IMR-90 (cell line): ENCODE results near the gene VAV3. TPM values are rescaled to one million over a fixed set of nuclear protein-coding genes. Genes with fewer than 3 reads are reported as not detected.

ENCODE experiments used
- ATAC-seq: fragments of 200-7000 bp; cut with Tn5 transposase; 2 replicates; pipeline ENCODE4 v1.9.1; 2020; ENCODE audit warnings: low read depth, mild to moderate bottlenecking, moderate library complexity
- BruUV-seq: library from RNA; stranded (reverse); fragments of 400-500 nt; replicated peaks from 2 replicates; lab custom pipeline; 2021; lab: Mats Ljungman, UMichigan
- CTCF ChIA-PET: fragments of 300-600 bp; formaldehyde crosslinking; extraction: SDS; loops from one replicate; lab custom pipeline; 2021; ENCODE audit warnings: antibody characterized with exemption; lab: Yijun Ruan, JAX
- POLR2A ChIA-PET: fragments of 300-600 bp; sonication (Branson Sonifier 250); formaldehyde crosslinking; loops from one replicate; lab custom pipeline; 2022; ENCODE audit warnings: antibody characterized with exemption; ENCODE audit not compliant: unreplicated experiment; lab: Charles Lee
- DNase-seq: peaks from one replicate; pipeline ENCODE4 v3.0.0; 2013
- H2AFZ ChIP-seq: replicated peaks from 2 replicates; pipeline ENCODE3; 2013; ENCODE audit warnings: low read length, mild to moderate bottlenecking; ENCODE audit not compliant: poor library complexity
- H2AK5ac ChIP-seq: 2 replicates; pipeline ENCODE4 v1.6.1; 2013; ENCODE audit warnings: low read depth, low read length, inconsistent platforms
- H2AK9ac ChIP-seq: replicated peaks from 2 replicates; pipeline ENCODE3; 2013; ENCODE audit warnings: mild to moderate bottlenecking, low read depth, low read length, moderate library complexity; ENCODE audit not compliant: poor library complexity
- H2BK120ac ChIP-seq: 2 replicates; pipeline ENCODE4 v1.6.1; 2013; ENCODE audit warnings: low read depth, low read length, inconsistent platforms
- H2BK15ac ChIP-seq: 3 replicates; pipeline ENCODE4 v1.6.1; 2013; ENCODE audit warnings: low read depth, low read length, inconsistent platforms
- H2BK20ac ChIP-seq: 2 replicates; pipeline ENCODE4 v1.6.1; 2013; ENCODE audit warnings: low read depth, mild to moderate bottlenecking, inconsistent platforms, low read length, moderate library complexity
- H2BK5ac ChIP-seq: 2 replicates; pipeline ENCODE4 v1.6.1; 2013; ENCODE audit warnings: mild to moderate bottlenecking, low read depth, low read length, inconsistent platforms; ENCODE audit not compliant: poor library complexity, severe bottlenecking
- H3K14ac ChIP-seq: replicated peaks from 2 replicates; pipeline ENCODE4 v1.6.1; 2013; ENCODE audit warnings: low read depth, low read length, inconsistent platforms
- H3K18ac ChIP-seq: 2 replicates; pipeline ENCODE4 v1.6.1; 2013; ENCODE audit warnings: low read depth, low read length, control low read depth
- H3K23ac ChIP-seq: 2 replicates; pipeline ENCODE4 v1.6.1; 2013; ENCODE audit warnings: low read depth, low read length, inconsistent platforms
- H3K27ac ChIP-seq: 2 replicates; pipeline ENCODE4 v1.5.1; 2013; ENCODE audit warnings: mild to moderate bottlenecking, control low read depth, low read length; ENCODE audit not compliant: insufficient read depth
- H3K27me3 ChIP-seq: 2 replicates; pipeline ENCODE4 v1.6.1; 2013; ENCODE audit warnings: low read length; ENCODE audit not compliant: control insufficient read depth, insufficient read depth
- H3K36me3 ChIP-seq: 2 replicates; pipeline ENCODE4 v1.6.1; 2013; ENCODE audit warnings: low read length, mixed read lengths; ENCODE audit not compliant: control insufficient read depth, insufficient read depth
- H3K4ac ChIP-seq: 2 replicates; pipeline ENCODE4 v1.6.1; 2013; ENCODE audit warnings: low read depth, low read length, inconsistent platforms
- H3K4me1 ChIP-seq: 2 replicates; pipeline ENCODE4 v1.6.1; 2013; ENCODE audit warnings: low read length, mixed read lengths; ENCODE audit not compliant: control insufficient read depth, insufficient read depth
- H3K4me2 ChIP-seq: 2 replicates; pipeline ENCODE4 v1.6.1; 2013; ENCODE audit warnings: low read depth, mild to moderate bottlenecking, control low read depth, low read length, moderate library complexity
- H3K4me3 ChIP-seq: 2 replicates; pipeline ENCODE4 v1.5.1; 2013; ENCODE audit warnings: low read depth, mild to moderate bottlenecking, control low read depth, low read length, moderate library complexity; ENCODE audit not compliant: insufficient read depth
- H3K56ac ChIP-seq: 2 replicates; pipeline ENCODE4 v1.6.1; 2013; ENCODE audit warnings: low read length, inconsistent platforms; ENCODE audit not compliant: insufficient read depth; ENCODE audit errors: extremely low read depth
- H3K79me1 ChIP-seq, 2 experiments: 2 replicates each; pipeline ENCODE4 v1.6.1; 2013; ENCODE audit warnings: low read length in 2 of 2, inconsistent platforms in 1 of 2, low read depth in 1 of 2
- H3K9ac ChIP-seq: 2 replicates; pipeline ENCODE4 v1.6.1; 2013; ENCODE audit warnings: low read depth, low read length, control low read depth
- H3K9me1 ChIP-seq: 2 replicates; pipeline ENCODE4 v1.6.1; 2013; ENCODE audit warnings: low read length, inconsistent platforms; ENCODE audit not compliant: insufficient read depth
- H3K9me3 ChIP-seq: 2 replicates; pipeline ENCODE4 v1.6.1; 2013; ENCODE audit warnings: low read length; ENCODE audit not compliant: control insufficient read depth, insufficient read depth
- H4K20me1 ChIP-seq: 2 replicates; pipeline ENCODE4 v1.6.1; 2013; ENCODE audit warnings: low read length, inconsistent platforms; ENCODE audit not compliant: insufficient read depth
- H4K5ac ChIP-seq: 2 replicates; pipeline ENCODE4 v1.6.1; 2013; ENCODE audit warnings: mild to moderate bottlenecking, low read depth, low read length, control low read depth
- H4K8ac ChIP-seq, 2 experiments: 2 replicates each; pipeline ENCODE4 v1.6.1; 2013; ENCODE audit warnings: low read depth in 2 of 2, low read length in 2 of 2, control low read depth in 1 of 2, inconsistent platforms in 1 of 2
- H4K91ac ChIP-seq: 2 replicates; pipeline ENCODE4 v1.6.1; 2013; ENCODE audit warnings: low read depth, low read length, inconsistent platforms; ENCODE audit not compliant: insufficient read depth
- BHLHE40 ChIP-seq: fragments of 150-350 bp; IDR thresholded peaks from 2 replicates; pipeline ENCODE4 v1.6.1; 2016; ENCODE audit warnings: mild to moderate bottlenecking, low read depth, low read length
- CEBPB ChIP-seq: IDR thresholded peaks from 2 replicates; pipeline ENCODE4 v1.6.1; 2012; ENCODE audit warnings: low read depth, low read length, improper control_type of control experiment
- CHD1 ChIP-seq: IDR thresholded peaks from 2 replicates; pipeline ENCODE4 v1.6.1; 2012; ENCODE audit warnings: low read depth, low read length, improper control_type of control experiment
- FOS ChIP-seq: fragments of 150-350 bp; IDR thresholded peaks from 2 replicates; pipeline ENCODE4 v1.6.1; 2016; ENCODE audit warnings: low read depth, low read length
- MAFK ChIP-seq: IDR thresholded peaks from 2 replicates; pipeline ENCODE4 v1.6.1; 2012; ENCODE audit warnings: low read depth, low read length, improper control_type of control experiment
- MAZ ChIP-seq: IDR thresholded peaks from 2 replicates; pipeline ENCODE4 v1.6.1; 2012; ENCODE audit warnings: low read depth, mild to moderate bottlenecking, low read length, improper control_type of control experiment, moderate library complexity, borderline replicate concordance
- MXI1 ChIP-seq: IDR thresholded peaks from 2 replicates; pipeline ENCODE4 v1.6.1; 2012; ENCODE audit warnings: low read depth, mild to moderate bottlenecking, low read length, moderate library complexity, borderline replicate concordance
- NFE2L2 ChIP-seq: fragments of 150-350 bp; IDR thresholded peaks from 2 replicates; pipeline ENCODE4 v1.6.1; 2016; ENCODE audit warnings: low read depth, mild to moderate bottlenecking, low read length
- POLR2A ChIP-seq: IDR thresholded peaks from 2 replicates; pipeline ENCODE4 v1.6.1; 2012; ENCODE audit warnings: mild to moderate bottlenecking, low read depth, low read length
- RAD21 ChIP-seq: IDR thresholded peaks from 2 replicates; pipeline ENCODE4 v1.6.1; 2012; ENCODE audit warnings: low read length, improper control_type of control experiment
- RCOR1 ChIP-seq: IDR thresholded peaks from 2 replicates; pipeline ENCODE4 v1.6.1; 2012; ENCODE audit warnings: mild to moderate bottlenecking, low read length, improper control_type of control experiment; ENCODE audit not compliant: insufficient replicate concordance
- RFX5 ChIP-seq: IDR thresholded peaks from 2 replicates; pipeline ENCODE4 v1.8.0; 2012; ENCODE audit warnings: low read depth, mild to moderate bottlenecking, low read length, moderate library complexity
- SMC3 ChIP-seq: fragments of 150-350 bp; IDR thresholded peaks from 2 replicates; pipeline ENCODE4 v1.6.1; 2016; ENCODE audit warnings: low read depth, mild to moderate bottlenecking, antibody characterized with exemption, low read length, moderate library complexity
- WGBS, 2 experiments: methylation state at CpG; one replicate each; pipeline versions ENCODE4 v1.1.5 to v1.1.7; 2013; ENCODE audit warnings: missing lambda C conversion rate in 2 of 2; ENCODE audit not compliant: insufficient read length in 1 of 2; ENCODE audit errors: extremely low coverage in 2 of 2; 5-methylcytosine and 5-hydroxymethylcytosine counted together
- dilution Hi-C: fragments of 300-500 bp; cut with HindIII; formaldehyde crosslinking; loops from one replicate; pipeline ENCODE4 v1.14.3; 2018; ENCODE audit warnings: low sequenced_read_pairs; ENCODE audit not compliant: unreplicated experiment
- in situ Hi-C: fragments of 300-500 bp; cut with MboI; formaldehyde crosslinking; loops from 3 replicates; pipeline ENCODE4 v1.14.3; 2019; ENCODE audit warnings: low sequenced_read_pairs, inconsistent platforms, mixed read lengths
- intact Hi-C: fragments of 100-400 bp; cut with micrococcal nuclease; formaldehyde crosslinking; loops from 2 replicates; pipeline ENCODE4 v1.10.0; 2022
- polyA plus RNA-seq, 3 experiments: library from polyadenylated mRNA; depleted of rRNA; stranded (reverse); fragments of >200 nt; gene quantifications; 2 replicates each; pipeline ENCODE4 v1.2.3, GENCODE V29; 2012; ENCODE audit warnings: low replicate concordance in 1 of 3
- total RNA-seq: library from RNA; depleted of rRNA; stranded (reverse); fragments of >200 nt; gene quantifications from 2 replicates; pipeline ENCODE4 v1.2.3, GENCODE V29; 2012
- TF ChIP-seq, protein P1 (sequence below): conservative IDR thresholded peaks from 2 replicates; pipeline ENCODE4 v1.5.1; 2012; ENCODE audit warnings: mild to moderate bottlenecking, low read depth, low read length, improper control_type of control experiment
- TF ChIP-seq, protein P2 (sequence below): fragments of 150-350 bp; IDR thresholded peaks from 2 replicates; pipeline ENCODE4 v1.6.1; 2017; ENCODE audit warnings: mild to moderate bottlenecking, antibody characterized with exemption, low read length, low read depth
- TF ChIP-seq, protein P3 (sequence below): fragments of 150-350 bp; IDR thresholded peaks from 2 replicates; pipeline ENCODE4 v1.6.1; 2016; ENCODE audit warnings: low read depth, mild to moderate bottlenecking, low read length, moderate library complexity, borderline replicate concordance

The VAV3 gene
- total and polyA plus RNA-seq, 2 of the 4 experiments (the other 2 are of a cell fraction), result 0.12 to 0.18 TPM

DNA sequence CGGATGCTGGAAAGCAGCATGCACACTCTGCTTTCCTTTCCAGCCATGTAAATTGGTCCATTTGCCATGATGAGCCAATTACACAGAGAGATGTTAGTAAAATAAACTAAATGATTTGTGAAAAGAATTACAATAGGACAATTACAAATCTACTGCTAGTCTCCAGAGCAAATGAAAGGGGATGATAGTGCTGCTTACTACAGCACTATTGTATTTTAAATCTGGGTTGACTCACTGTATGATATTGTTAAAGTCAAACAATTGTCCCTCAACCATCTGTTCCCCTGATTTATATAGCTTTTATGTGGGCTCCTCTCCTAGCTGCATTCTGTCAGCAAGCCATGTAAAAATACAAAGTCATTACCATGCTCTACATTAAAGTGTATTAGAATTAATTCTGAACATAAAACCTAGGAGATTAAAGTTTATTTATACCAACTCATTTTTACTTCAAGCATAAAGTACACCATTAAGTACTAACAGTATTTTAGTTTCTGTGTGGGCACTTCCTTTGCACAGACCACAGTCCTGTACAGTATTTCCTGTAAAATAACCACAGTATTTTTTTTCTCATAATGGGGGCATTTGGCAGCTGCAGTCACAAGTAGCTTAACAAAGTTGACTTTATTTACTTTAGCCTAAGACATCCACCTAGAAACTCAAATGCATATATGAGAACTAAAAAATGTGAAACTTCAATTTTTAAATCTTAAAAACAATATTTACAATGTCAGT is 135.8 kb downstream of the VAV3 start:
- Histone ChIP-seq H4K5ac (no peak overlapping the region), H3K4me3 (no peak overlapping the region), H2AK5ac (no peak overlapping the region), H3K23ac (no peak overlapping the region), H3K18ac (no peak overlapping the region), H2AK9ac (no peak overlapping the region), H3K4ac (no peak overlapping the region), H4K8ac (no peak overlapping the region), H3K9me3 (no peaks in the 10 kb centered on the region), H2BK5ac (no peak overlapping the region), H3K79me1 (no peaks in the 10 kb centered on the region), H3K9me1 (no peaks in the 10 kb centered on the region), H3K9ac (no peak overlapping the region), H2BK20ac (no peak overlapping the region), H2BK120ac (no peak overlapping the region), H3K4me2 (no peak overlapping the region), H3K14ac (no peak overlapping the region), H3K56ac (no peak overlapping the region), H3K27me3 (no peaks in the 10 kb centered on the region), H4K20me1 (no peaks in the 10 kb centered on the region), H3K36me3 (no peaks in the 10 kb centered on the region), H3K4me1 (no peaks in the 10 kb centered on the region), H2AFZ (no peak overlapping the region), H2BK15ac (no peak overlapping the region), H4K91ac (no peak overlapping the region), H3K27ac (no peak overlapping the region)
- intact Hi-C loops, result no loop called here
- WGBS, 2 experiments, result no CpG with 5 or more reads among the region's 1 CpG
- dilution Hi-C loops, result no loop called here
- DNase-seq (no peak), ATAC-seq (no peak)
- in situ Hi-C loops, result no loop called here
- TF ChIP-seq BHLHE40 (no peak), MAZ (no peak), RAD21 (no peak), RCOR1 (no peak), POLR2A (no peak), SMC3 (no peak), CHD1 (no peak), RFX5 (no peak), CEBPB (no peak), FOS (no peak), NFE2L2 (no peak), MXI1 (no peak), MAFK (no peak)
- TF ChIP-seq, protein P1, sequence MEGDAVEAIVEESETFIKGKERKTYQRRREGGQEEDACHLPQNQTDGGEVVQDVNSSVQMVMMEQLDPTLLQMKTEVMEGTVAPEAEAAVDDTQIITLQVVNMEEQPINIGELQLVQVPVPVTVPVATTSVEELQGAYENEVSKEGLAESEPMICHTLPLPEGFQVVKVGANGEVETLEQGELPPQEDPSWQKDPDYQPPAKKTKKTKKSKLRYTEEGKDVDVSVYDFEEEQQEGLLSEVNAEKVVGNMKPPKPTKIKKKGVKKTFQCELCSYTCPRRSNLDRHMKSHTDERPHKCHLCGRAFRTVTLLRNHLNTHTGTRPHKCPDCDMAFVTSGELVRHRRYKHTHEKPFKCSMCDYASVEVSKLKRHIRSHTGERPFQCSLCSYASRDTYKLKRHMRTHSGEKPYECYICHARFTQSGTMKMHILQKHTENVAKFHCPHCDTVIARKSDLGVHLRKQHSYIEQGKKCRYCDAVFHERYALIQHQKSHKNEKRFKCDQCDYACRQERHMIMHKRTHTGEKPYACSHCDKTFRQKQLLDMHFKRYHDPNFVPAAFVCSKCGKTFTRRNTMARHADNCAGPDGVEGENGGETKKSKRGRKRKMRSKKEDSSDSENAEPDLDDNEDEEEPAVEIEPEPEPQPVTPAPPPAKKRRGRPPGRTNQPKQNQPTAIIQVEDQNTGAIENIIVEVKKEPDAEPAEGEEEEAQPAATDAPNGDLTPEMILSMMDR, result no peak
- TF ChIP-seq, protein P2, sequence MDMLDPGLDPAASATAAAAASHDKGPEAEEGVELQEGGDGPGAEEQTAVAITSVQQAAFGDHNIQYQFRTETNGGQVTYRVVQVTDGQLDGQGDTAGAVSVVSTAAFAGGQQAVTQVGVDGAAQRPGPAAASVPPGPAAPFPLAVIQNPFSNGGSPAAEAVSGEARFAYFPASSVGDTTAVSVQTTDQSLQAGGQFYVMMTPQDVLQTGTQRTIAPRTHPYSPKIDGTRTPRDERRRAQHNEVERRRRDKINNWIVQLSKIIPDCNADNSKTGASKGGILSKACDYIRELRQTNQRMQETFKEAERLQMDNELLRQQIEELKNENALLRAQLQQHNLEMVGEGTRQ, result no peak
- TF ChIP-seq, protein P3, sequence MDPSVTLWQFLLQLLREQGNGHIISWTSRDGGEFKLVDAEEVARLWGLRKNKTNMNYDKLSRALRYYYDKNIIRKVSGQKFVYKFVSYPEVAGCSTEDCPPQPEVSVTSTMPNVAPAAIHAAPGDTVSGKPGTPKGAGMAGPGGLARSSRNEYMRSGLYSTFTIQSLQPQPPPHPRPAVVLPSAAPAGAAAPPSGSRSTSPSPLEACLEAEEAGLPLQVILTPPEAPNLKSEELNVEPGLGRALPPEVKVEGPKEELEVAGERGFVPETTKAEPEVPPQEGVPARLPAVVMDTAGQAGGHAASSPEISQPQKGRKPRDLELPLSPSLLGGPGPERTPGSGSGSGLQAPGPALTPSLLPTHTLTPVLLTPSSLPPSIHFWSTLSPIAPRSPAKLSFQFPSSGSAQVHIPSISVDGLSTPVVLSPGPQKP, result no peak
- BruUV-seq, result no TSS peak
- POLR2A ChIA-PET, result no interaction called here
- CTCF ChIA-PET, result no interaction called here
